Measurements from ENCODE around the gene OMG. TPM values are rescaled to one million over a fixed set of nuclear protein-coding genes. Genes with fewer than 3 reads are reported as not detected.

The OMG gene
- total RNA-seq, 2 experiments from 2014 or later: 0.11 to 0.18 TPM

- intact Hi-C loops (cut with micrococcal nuclease): no loop called here
Measured at GRCh38 chr17:31309556-31309955, 12.5 kb upstream of the OMG start.

DNA sequence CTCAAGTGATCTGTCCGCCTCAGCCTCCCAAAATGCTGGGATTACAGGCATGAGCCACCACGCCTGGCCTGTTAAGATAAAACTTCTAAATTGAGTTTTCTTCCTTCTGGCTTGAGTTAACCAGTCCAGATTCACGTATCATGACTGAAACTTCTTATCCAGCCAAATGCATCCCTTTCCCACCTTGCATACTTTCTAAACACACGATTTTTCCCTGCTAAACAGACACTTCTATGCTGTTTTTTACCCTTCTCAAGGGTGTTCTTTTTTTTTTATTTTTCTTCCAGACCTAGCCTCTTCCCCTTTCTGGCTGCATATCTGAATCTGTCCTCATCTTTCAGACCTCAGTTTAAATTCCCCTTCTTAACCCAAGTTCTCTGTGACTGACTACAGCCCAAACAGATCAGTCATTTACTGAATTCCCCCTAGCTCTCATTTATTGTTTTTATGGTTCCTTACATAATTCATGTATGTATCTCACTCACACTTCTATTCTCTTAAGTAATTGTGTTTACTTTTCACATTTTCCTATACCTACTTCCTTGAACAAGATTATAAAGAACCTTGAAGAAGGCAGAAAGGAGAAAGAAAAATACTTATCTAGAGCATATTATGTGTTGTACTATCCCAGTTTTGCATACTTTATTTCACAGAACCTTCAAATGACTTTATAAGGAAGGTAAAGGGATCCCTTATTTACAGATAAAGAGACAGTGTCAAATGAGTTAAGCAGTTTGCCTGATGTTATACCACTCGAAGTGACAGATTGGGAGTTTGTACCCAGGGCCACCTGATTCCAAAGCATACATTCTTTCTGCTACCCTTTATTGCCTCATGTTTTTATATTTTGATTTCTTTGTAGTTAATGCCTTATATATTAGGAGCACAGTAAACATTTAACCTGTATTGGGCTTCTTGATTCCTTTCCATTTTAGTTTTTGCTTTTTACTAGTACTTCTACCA is 11.6 kb upstream of the OMG start:
- H3K36me3 Mint-ChIP-seq (ENCODE audit: low read depth): peaks cover 49% of the 10 kb centered on the region
- peaks cover 58% of the 10 kb centered on the region for H3K4me1 Mint-ChIP-seq (ENCODE audit: low read depth)
- intact Hi-C loops (cut with micrococcal nuclease): no loop called here
- H3K4me3 Mint-ChIP-seq: peak overlapping the region; percentile 90
- TF ChIP-seq CTCF (IDR thresholded peaks at IDR 0.05): no peak
- H3K9me3 Mint-ChIP-seq: peaks cover 6% of the 10 kb centered on the region
- ATAC-seq: peak; percentile 38
- ChIA-PET CTCF (no interaction called here), POLR2A (interaction anchor here (10.7 kb wide), 1 partner anchor 11 kb away, joined by 114 read pairs; the partner anchor contains the start of gene EVI2A)
- no peaks in the 10 kb centered on the region for H3K27me3 Mint-ChIP-seq
- DNase-seq: no peak
- H3K27ac Mint-ChIP-seq: peak overlapping the region; percentile 98

More at GRCh38 chr17:31309556-31309955, 12.5 kb upstream of the OMG start:
- peaks cover 46% of the 10 kb centered on the region for H3K36me3 Mint-ChIP-seq (ENCODE audit: low read depth)
- H3K4me1 Mint-ChIP-seq (ENCODE audit: low read depth): peaks cover 56% of the 10 kb centered on the region
- peak overlapping the region; percentile 98 for H3K27ac Mint-ChIP-seq
- CTCF ChIA-PET: no interaction called here
- POLR2A ChIA-PET: interaction anchor here (10.7 kb wide), 1 partner anchor 10 kb away, joined by 114 read pairs; the partner anchor contains the start of gene EVI2A
- peaks cover 3% of the 10 kb centered on the region for H3K9me3 Mint-ChIP-seq
- ATAC-seq (peak; percentile 19), DNase-seq (no peak)
- H3K4me3 Mint-ChIP-seq: peak overlapping the region; percentile 90
- H3K27me3 Mint-ChIP-seq: no peaks in the 10 kb centered on the region
- TF ChIP-seq CTCF (IDR thresholded peaks at IDR 0.05): no peak

GRCh38 chr17:31307640-31308039 is 10.6 kb upstream of the OMG start:
- ChIA-PET POLR2A (interaction anchor here (10.7 kb wide), 1 partner anchor 12 kb away, joined by 114 read pairs; the partner anchor contains the start of gene EVI2A), CTCF (interaction anchor here (1.1 kb wide), 1 partner anchor 82 kb away, joined by 3 read pairs; no protein-coding TSS in a partner anchor)
- peaks cover 64% of the 10 kb centered on the region for H3K4me1 Mint-ChIP-seq (ENCODE audit: low read depth)
- H3K27me3 Mint-ChIP-seq: no peaks in the 10 kb centered on the region
- TF ChIP-seq CTCF (IDR thresholded peaks at IDR 0.05): no peak
- peaks cover 59% of the 10 kb centered on the region for H3K36me3 Mint-ChIP-seq (ENCODE audit: low read depth)
- intact Hi-C loops (cut with micrococcal nuclease): no loop called here
- H3K4me3 Mint-ChIP-seq: peak overlapping the region; percentile 90
- DNase-seq (no peak), ATAC-seq (peak; percentile 11)
- H3K9me3 Mint-ChIP-seq: peaks cover 10% of the 10 kb centered on the region
- peak overlapping the region; percentile 98 for H3K27ac Mint-ChIP-seq

DNA sequence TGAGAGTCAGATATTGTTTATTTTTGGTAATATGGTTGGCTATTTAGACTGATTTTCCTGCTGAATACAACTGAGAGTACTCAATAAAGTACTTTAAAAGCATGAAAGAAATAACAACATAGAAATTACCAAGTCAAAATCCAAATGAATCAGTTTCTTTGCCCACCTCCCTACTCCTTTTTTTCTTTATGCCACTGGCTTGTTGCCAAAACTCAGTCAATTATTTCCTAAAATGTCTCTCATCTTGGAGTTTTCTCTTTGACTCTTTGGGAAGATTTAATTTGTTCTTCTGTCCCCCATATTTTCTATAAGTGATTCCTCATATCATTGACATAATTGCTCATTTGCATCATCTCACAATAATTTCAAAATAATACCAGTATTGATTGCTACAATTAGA is 2.6 kb upstream of the OMG start:
- Mint-ChIP-seq H3K27me3 (no peaks in the 10 kb centered on the region), H3K36me3 (ENCODE audit: low read depth) (peaks cover 21% of the 10 kb centered on the region), H3K9me3 (peaks cover 7% of the 10 kb centered on the region), H3K27ac (no peak overlapping the region), H3K4me1 (ENCODE audit: low read depth) (peaks cover 31% of the 10 kb centered on the region), H3K4me3 (no peak overlapping the region)
- ChIA-PET POLR2A (no interaction called here), CTCF (no interaction called here)
- no peak for DNase-seq
- ATAC-seq: no peak
- TF ChIP-seq CTCF (IDR thresholded peaks at IDR 0.05): no peak
- intact Hi-C loops (cut with micrococcal nuclease): no loop called here

DNA sequence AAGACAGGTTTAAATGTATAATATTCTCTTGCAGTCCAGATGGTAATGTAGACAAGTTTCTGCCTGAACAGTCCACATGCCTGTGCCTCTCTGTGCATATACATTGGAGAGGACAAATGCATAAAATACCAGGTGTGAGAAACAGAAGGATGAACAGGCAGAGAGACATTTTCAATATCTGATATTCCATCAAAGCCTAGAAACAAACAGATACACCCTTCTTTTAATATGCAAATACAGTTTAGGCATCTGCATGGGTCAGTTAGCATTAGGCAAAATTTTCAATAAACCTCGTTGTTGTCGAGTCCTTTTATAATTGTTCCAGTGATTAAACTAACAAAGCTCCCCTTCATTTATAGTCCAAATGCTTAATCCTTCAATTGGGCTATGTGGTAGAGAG is 897 bp downstream of the OMG start:
- Mint-ChIP-seq H3K36me3 (ENCODE audit: low read depth) (peaks cover 3% of the 10 kb centered on the region), H3K4me1 (ENCODE audit: low read depth) (peaks cover 8% of the 10 kb centered on the region), H3K4me3 (no peak overlapping the region), H3K27me3 (no peaks in the 10 kb centered on the region), H3K27ac (no peak overlapping the region), H3K9me3 (no peaks in the 10 kb centered on the region)
- ChIA-PET POLR2A (interaction anchor here (0.6 kb wide), 1 partner anchor 14 kb away, joined by 3 read pairs; no protein-coding TSS in a partner anchor), CTCF (no interaction called here)
- DNase-seq (no peak), ATAC-seq (no peak)
- intact Hi-C loops (cut with micrococcal nuclease): no loop called here
- no peak for TF ChIP-seq CTCF (IDR thresholded peaks at IDR 0.05)
